ENCODE measurements around the gene TOP3B.

TOP3B gene

DNA sequence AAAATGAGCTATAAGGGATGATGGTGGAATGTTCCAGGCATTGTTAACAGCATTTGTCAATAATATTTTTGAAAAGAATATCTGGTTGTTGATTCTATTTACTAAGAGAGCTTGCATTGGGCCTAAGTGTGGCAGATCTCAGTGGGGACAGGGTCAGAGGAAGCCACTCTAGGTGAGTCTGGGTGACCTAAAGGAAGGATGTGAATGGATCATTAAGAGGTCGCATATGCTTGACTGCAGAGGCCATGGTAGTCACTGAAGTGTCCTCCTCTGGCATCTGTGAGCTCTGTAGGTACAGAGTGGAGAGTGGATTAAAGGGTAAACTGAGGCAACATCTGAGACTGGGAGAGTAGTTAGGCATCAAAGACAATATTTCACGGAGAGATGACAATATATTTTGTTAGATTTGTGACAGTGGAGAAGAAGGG lies 37.9 kb upstream of the TOP3B start:
- TF ChIP-seq, protein P1, sequence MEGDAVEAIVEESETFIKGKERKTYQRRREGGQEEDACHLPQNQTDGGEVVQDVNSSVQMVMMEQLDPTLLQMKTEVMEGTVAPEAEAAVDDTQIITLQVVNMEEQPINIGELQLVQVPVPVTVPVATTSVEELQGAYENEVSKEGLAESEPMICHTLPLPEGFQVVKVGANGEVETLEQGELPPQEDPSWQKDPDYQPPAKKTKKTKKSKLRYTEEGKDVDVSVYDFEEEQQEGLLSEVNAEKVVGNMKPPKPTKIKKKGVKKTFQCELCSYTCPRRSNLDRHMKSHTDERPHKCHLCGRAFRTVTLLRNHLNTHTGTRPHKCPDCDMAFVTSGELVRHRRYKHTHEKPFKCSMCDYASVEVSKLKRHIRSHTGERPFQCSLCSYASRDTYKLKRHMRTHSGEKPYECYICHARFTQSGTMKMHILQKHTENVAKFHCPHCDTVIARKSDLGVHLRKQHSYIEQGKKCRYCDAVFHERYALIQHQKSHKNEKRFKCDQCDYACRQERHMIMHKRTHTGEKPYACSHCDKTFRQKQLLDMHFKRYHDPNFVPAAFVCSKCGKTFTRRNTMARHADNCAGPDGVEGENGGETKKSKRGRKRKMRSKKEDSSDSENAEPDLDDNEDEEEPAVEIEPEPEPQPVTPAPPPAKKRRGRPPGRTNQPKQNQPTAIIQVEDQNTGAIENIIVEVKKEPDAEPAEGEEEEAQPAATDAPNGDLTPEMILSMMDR (IDR thresholded peaks at IDR 0.05; ENCODE audit: low read depth, low read length), result no peak
- H3K4me3 ChIP-seq (ENCODE audit: low read depth, low read length), result no peak overlapping the region
- no peak for DNase-seq (ENCODE audit: low read depth, low spot score)
- in situ Hi-C loops (cut with HindIII; ENCODE audit: low sequenced_read_pairs), result no loop called here

DNA sequence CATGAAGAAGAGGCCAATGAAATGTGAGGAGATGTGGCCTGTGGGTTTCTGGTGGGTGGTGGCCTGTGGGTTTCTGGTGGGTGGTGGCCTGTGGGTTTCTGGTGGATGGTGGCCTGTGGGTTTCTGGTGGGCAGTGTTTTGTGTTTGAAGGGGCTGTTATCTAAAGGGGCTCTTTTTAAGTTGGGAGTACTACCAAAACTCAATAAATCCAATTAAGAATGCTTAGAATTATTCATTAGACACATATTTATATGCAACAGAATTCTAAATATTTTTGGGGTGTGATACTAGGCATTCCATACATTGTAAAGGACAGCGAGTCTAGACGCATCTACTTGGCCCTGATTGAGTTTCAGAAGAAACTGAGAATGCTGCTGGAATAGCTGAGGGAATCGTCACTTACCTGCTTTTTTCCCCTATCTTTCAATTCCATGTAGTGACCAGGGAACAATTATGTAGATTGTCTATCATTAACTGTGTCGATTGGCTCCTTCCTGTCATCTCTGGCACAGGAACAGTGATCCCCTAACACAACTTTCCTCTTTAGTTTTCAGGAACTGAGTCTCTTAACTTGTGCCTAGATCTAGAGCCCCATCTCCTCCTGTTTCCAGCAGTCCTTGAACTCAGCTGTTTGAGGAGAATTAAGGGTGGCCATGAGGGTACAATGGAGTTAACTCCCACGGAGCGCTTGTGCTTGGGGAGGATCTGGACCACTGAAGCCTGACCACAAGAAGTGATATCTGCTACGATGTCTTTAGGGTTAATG lies 37.3 kb upstream of the TOP3B start:
- no peak for DNase-seq (ENCODE audit: low read depth, low spot score)
- no peak overlapping the region for H3K4me3 ChIP-seq (ENCODE audit: low read depth, low read length)
- in situ Hi-C loops (cut with HindIII; ENCODE audit: low sequenced_read_pairs), result no loop called here
- TF ChIP-seq, protein P1 (IDR thresholded peaks at IDR 0.05; ENCODE audit: low read depth, low read length), result no peak

DNA sequence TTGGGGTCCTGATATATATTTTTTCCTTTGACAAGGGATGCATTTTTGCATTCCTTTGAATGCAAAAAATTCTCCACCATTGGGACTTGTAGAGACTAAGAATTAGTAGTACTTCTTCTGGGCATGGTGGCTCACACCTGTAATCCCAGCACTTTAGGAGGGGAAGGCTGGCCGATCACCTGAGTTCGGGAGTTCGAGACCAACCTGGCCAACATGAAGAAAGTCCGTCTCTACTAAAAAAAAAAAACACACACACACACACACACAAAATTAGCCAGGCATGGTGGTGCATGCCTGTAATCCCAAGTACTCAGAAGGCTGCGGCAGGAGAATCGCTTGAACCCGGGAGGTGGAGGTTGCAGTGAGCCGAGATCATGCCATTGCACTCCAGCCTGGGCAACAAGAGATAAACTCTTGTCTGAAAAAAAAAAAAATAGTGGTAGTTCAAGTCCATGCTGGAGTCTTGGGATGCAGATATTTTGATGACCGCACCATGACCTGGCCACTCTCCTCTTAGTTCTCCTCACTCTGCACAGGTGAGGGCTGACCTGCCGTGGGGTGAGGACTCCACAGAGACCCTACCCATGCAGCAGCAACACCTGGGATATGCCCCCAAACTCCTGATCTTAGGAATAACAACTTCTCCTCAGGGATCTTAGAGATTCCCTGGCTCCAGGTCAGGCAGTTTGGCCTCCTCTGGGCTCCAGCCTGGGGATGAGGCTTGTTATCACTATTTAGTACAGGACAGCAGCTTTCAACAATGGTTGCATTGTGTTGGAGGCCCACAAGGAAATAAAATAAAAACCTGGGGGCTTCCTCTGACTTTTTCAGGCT lies 36.5 kb upstream of the TOP3B start:
- H3K4me3 ChIP-seq (ENCODE audit: low read depth, low read length), result no peak overlapping the region
- in situ Hi-C loops (cut with HindIII; ENCODE audit: low sequenced_read_pairs), result no loop called here
- no peak for DNase-seq (ENCODE audit: low read depth, low spot score)
- TF ChIP-seq, protein P1 (IDR thresholded peaks at IDR 0.05; ENCODE audit: low read depth, low read length), result no peak

GRCh38 chr22:22015631-22016030 lies 33.0 kb upstream of the TOP3B start:
- in situ Hi-C loops (cut with HindIII; ENCODE audit: low sequenced_read_pairs), result no loop called here
- no peak for DNase-seq (ENCODE audit: low read depth, low spot score)

DNA sequence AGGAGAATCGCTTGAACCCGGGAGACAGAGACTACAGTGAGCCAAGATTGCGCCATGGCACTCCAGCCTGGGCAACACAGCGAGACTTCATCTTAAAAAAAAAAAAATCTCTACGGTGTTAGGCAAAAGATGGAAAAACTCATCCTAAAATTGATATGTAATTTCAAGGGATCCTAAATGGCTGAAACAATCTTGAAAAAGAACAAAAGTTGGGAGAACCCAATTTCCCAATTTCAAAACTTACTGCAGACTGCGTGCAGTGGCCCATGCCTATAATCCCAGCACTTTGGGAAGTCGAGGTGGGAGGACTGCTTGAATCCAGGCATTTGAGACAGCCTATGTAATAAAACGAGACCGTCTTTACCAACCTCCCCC lies 31.7 kb upstream of the TOP3B start:
- in situ Hi-C loops (cut with HindIII; ENCODE audit: low sequenced_read_pairs), result no loop called here
- H3K4me3 ChIP-seq (ENCODE audit: low read depth, low read length), result no peak overlapping the region
- TF ChIP-seq, protein P1 (IDR thresholded peaks at IDR 0.05; ENCODE audit: low read depth, low read length), result no peak
- DNase-seq (ENCODE audit: low read depth, low spot score), result no peak

More at GRCh38 chr22:22015631-22016030, 33.0 kb upstream of the TOP3B start:
- TF ChIP-seq, protein P1 (IDR thresholded peaks at IDR 0.05; ENCODE audit: low read depth, low read length), result no peak
- no peak overlapping the region for H3K4me3 ChIP-seq (ENCODE audit: low read depth, low read length)

- TF ChIP-seq, protein P1 (IDR thresholded peaks at IDR 0.05; ENCODE audit: low read depth, low read length), result no peak
- in situ Hi-C loops (cut with HindIII; ENCODE audit: low sequenced_read_pairs), result no loop called here
- DNase-seq (ENCODE audit: low read depth, low spot score), result no peak
- H3K4me3 ChIP-seq (ENCODE audit: low read depth, low read length), result no peak overlapping the region
These were observed 31.1 kb upstream of the TOP3B start for GRCh38 chr22:22013559-22014284.
